ENCODE data around the gene MCOLN1.
A peak's percentile ranks its signal among the peaks of the same experiment; 100 is the strongest.

- TF ChIP-seq POLR2AphosphoS5 (IDR thresholded peaks at IDR 0.05; ENCODE audit: low read depth): peak; percentile 86
- no peak for TF ChIP-seq CTCF (conservative IDR thresholded peaks at IDR 0.05; ENCODE audit: low read depth in 2 of 2)
- TF ChIP-seq EZH2 (IDR thresholded peaks at IDR 0.05; ENCODE audit: low read depth, unreplicated experiment): no peak
- peak; percentile 22 for TF ChIP-seq REST (IDR thresholded peaks at IDR 0.05; ENCODE audit: unreplicated experiment)
- no peak for TF ChIP-seq EZH2phosphoT487 (IDR thresholded peaks at IDR 0.05; ENCODE audit: unreplicated experiment)
- no peak for TF ChIP-seq ETS1 (IDR thresholded peaks at IDR 0.05)
These were observed 33.6 kb upstream of the MCOLN1 start, which contains the start of gene PEX11G for GRCh38 chr19:7488736-7489353.

Measured in GM23338 (cell line).